K562 treated with DMSO at 1 percent for 12 hours (cell line): Measurements from ENCODE around the gene FAM131B. TPM values are rescaled to one million over a fixed set of nuclear protein-coding genes. Genes with fewer than 3 reads are reported as not detected.

Experiments
- total RNA-seq: library from RNA; unstranded; fragments of 300-600 nt; gene quantifications from 2 replicates; pipeline ENCODE4 v1.2.3, GENCODE V29; 2022; ENCODE audit not compliant: insufficient read depth

FAM131B gene
- not detected in 2 replicates for total RNA-seq

GRCh38 chr7:143362131-143363015 lies at the start of gene FAM131B:
Gene FAM131B (minus strand): TSS chr7:143362713. CDS start chr7:143362603, 110 bp downstream.

GRCh38 chr7:143408686-143409561 lies 46.4 kb upstream of the FAM131B start, which contains the start of gene EPHA1:
Gene EPHA1 (minus strand): TSS chr7:143408856. CDS start chr7:143408805, 51 bp downstream.

GRCh38 chr7:143380646-143381426 lies 18.3 kb upstream of the FAM131B start, which contains the start of gene ZYX:
Gene ZYX (plus strand): TSS chr7:143381345. CDS start chr7:143381572, 227 bp downstream.

GRCh38 chr7:143315776-143316175 lies 46.7 kb downstream of the FAM131B start, which contains the start of gene CLCN1:
Gene CLCN1 (plus strand): TSS chr7:143316111. CDS start chr7:143316213, 102 bp downstream.

Other genes starting within 250 kb of the FAM131B start
- gene PIP, start 230.6 kb downstream of the FAM131B start, total RNA-seq = not detected in 2 replicates
- not detected in 2 replicates for gene TAS2R39, start 179.3 kb downstream of the FAM131B start, total RNA-seq
- not detected in 2 replicates for gene TAS2R40, start 140.7 kb downstream of the FAM131B start, total RNA-seq
- gene GSTK1, start 99.3 kb downstream of the FAM131B start, total RNA-seq = 180 and 207 TPM in 2 replicates
- gene TMEM139, start 77.8 kb downstream of the FAM131B start, total RNA-seq = 1.4 and 3.0 TPM in 2 replicates
- gene CASP2, start 74.4 kb downstream of the FAM131B start, total RNA-seq = 13.4 and 46.6 TPM in 2 replicates
- 0.25 TPM in 1 of 2 replicates, not detected in the other for gene CLCN1, start 46.6 kb downstream of the FAM131B start, total RNA-seq
- 84.4 and 124 TPM in 2 replicates for gene ZYX, start 18.6 kb upstream of the FAM131B start, total RNA-seq
- not detected in 2 replicates for gene EPHA1, start 46.1 kb upstream of the FAM131B start, total RNA-seq
- not detected in 2 replicates for gene TAS2R60, start 80.7 kb upstream of the FAM131B start, total RNA-seq
- gene TAS2R41, start 115.2 kb upstream of the FAM131B start, total RNA-seq = not detected in 2 replicates
- gene CTAGE15, start 209.1 kb upstream of the FAM131B start, total RNA-seq = 0.51 TPM in 1 of 2 replicates, not detected in the other